K562 (cell line): ENCODE results near the gene AGPAT1. TPM values are rescaled to one million over a fixed set of nuclear protein-coding genes. Genes with fewer than 3 reads are reported as not detected.

ENCODE experiments used
- CSDE1 ChIP-seq, 2 experiments: fragments of 450-650 bp; IDR thresholded peaks; 2 replicates each; pipeline ENCODE4 v1.6.1; 2016; ENCODE audit warnings: mild to moderate bottlenecking in 1 of 2
- CTBP1 ChIP-seq: fragments of 450-650 bp; IDR thresholded peaks from 2 replicates; pipeline ENCODE4 v1.6.1; 2016; ENCODE audit warnings: borderline replicate concordance
- KAT8 ChIP-seq: fragments of 450-650 bp; IDR thresholded peaks from 2 replicates; pipeline ENCODE4 v1.6.1; 2016; ENCODE audit warnings: low read depth, mild to moderate bottlenecking
- NELFE ChIP-seq: IDR thresholded peaks from 2 replicates; pipeline ENCODE4 v1.6.1; 2011; ENCODE audit warnings: mild to moderate bottlenecking; ENCODE audit not compliant: insufficient read depth, insufficient read length
- POLR2G ChIP-seq: fragments of 200-400 bp; formaldehyde crosslinking; IDR thresholded peaks from 2 replicates; pipeline ENCODE4 v1.6.1; 2017; ENCODE audit warnings: low read depth, mild to moderate bottlenecking, antibody characterized with exemption, low read length, moderate library complexity
- POLR2H ChIP-seq: IDR thresholded peaks from 2 replicates; pipeline ENCODE4 v1.6.1; 2016; ENCODE audit warnings: missing genetic modification characterization, low read depth, mild to moderate bottlenecking, control low read depth, missing compliant biosample characterization, moderate library complexity
- POU5F1 ChIP-seq: fragments of 150-350 bp; IDR thresholded peaks from 2 replicates; pipeline ENCODE4 v1.6.1; 2014; ENCODE audit warnings: borderline replicate concordance, low read length, low read depth, mild to moderate bottlenecking; ENCODE audit not compliant: partially characterized antibody
- SIRT6 ChIP-seq: IDR thresholded peaks from one replicate; pipeline ENCODE4 v1.6.1; 2012; ENCODE audit warnings: low read depth, mild to moderate bottlenecking, control low read depth, inconsistent platforms, low read length, moderate library complexity
- SRSF7 ChIP-seq: fragments of 200-400 bp; formaldehyde crosslinking; optimal IDR thresholded peaks from 2 replicates; pipeline ENCODE3; 2017; ENCODE audit warnings: mild to moderate bottlenecking, low read depth, low read length
- TOE1 ChIP-seq, 2 experiments: fragments of 450-650 bp in 1 of 2; sonication (generic) in 1 of 2; formaldehyde crosslinking in 1 of 2; IDR thresholded peaks; 2 replicates each; pipeline versions ENCODE4 v1.7.1 to v1.8.0; 2016 to 2022; ENCODE audit warnings: borderline replicate concordance in 2 of 2, mild to moderate bottlenecking in 2 of 2, antibody characterized with exemption in 1 of 2, inconsistent platforms in 1 of 2, low read depth in 1 of 2, missing genetic modification reagents in 1 of 2, moderate library complexity in 1 of 2
- ZEB2 ChIP-seq: fragments of 450-650 bp; IDR thresholded peaks from 2 replicates; pipeline ENCODE4 v1.6.1; 2016
- ZNF175 ChIP-seq: fragments of 200-800 bp; sonication (Bioruptor generic); IDR thresholded peaks from 2 replicates; pipeline ENCODE4 v1.6.1; 2016; ENCODE audit warnings: low read depth, mild to moderate bottlenecking, missing genetic modification characterization, missing compliant biosample characterization
- ZNF436 ChIP-seq: fragments of 250-450, 450-650 bp; sonication (Bioruptor Pico); formaldehyde crosslinking; IDR thresholded peaks from 2 replicates; pipeline ENCODE4 v1.7.0; 2020; ENCODE audit warnings: mild to moderate bottlenecking
- ZNF695 ChIP-seq: fragments of 450-650 bp; formaldehyde crosslinking; IDR thresholded peaks from 2 replicates; pipeline ENCODE4 v1.4.0; 2020; ENCODE audit warnings: mild to moderate bottlenecking, moderate library complexity
- polyA plus RNA-seq, 8 experiments: library from polyadenylated mRNA; depleted of rRNA in 4 of 8; stranded (reverse) in 5 of 8; unstranded in 3 of 8; fragments of >200 nt; fragmentation: Nextera tagmentation in 2 of 8; fragmentation: Illumina TruSeq in 1 of 8; extraction: Ambion mirVana in 2 of 8; extraction: Trizol in 1 of 8; gene quantifications; 2 replicates each; pipeline versions ENCODE4 v1.2.1 to v1.2.3, GENCODE V29; 2011 to 2014; ENCODE audit warnings: inconsistent platforms in 1 of 8, missing spikeins in 1 of 8
- total RNA-seq, 7 experiments: library from RNA; depleted of rRNA in 6 of 7; stranded (reverse); fragments of >200 nt in 6 of 7; fragmentation: Illumina TruSeq in 2 of 7; extraction: Trizol in 2 of 7; gene quantifications; 2 replicates each; pipeline versions ENCODE4 v1.2.1 to v1.2.3, GENCODE V29; 2011 to 2021; ENCODE audit warnings: low replicate concordance in 1 of 7
- TF ChIP-seq, protein P1 (sequence below): fragments of 250-450 bp; sonication (Bioruptor Pico); IDR thresholded peaks from 2 replicates; pipeline ENCODE4 v1.5.0; 2021; ENCODE audit warnings: mild to moderate bottlenecking, borderline replicate concordance
- TF ChIP-seq, protein P2 (sequence below): fragments of 450-650 bp; IDR thresholded peaks from 2 replicates; pipeline ENCODE4 v1.6.1; 2016; ENCODE audit warnings: missing biosample characterization, missing genetic modification characterization
- TF ChIP-seq, protein P3 (sequence below): fragments of 250-450 bp; sonication (Bioruptor Pico); IDR thresholded peaks from 2 replicates; pipeline ENCODE4 v1.4.0; 2020; ENCODE audit warnings: mild to moderate bottlenecking, moderate library complexity
- TF ChIP-seq, protein P4 (sequence below): fragments of 450-650 bp; formaldehyde crosslinking; IDR thresholded peaks from 2 replicates; pipeline ENCODE4 v1.4.0; 2022; ENCODE audit warnings: missing genetic modification characterization

AGPAT1 gene
- total and polyA plus RNA-seq, 9 of the 15 experiments (the other 6 are each of a cell fraction or from before 2014, with no cell fraction given) = 37.9 to 176 (median 69.4) TPM

DNA sequence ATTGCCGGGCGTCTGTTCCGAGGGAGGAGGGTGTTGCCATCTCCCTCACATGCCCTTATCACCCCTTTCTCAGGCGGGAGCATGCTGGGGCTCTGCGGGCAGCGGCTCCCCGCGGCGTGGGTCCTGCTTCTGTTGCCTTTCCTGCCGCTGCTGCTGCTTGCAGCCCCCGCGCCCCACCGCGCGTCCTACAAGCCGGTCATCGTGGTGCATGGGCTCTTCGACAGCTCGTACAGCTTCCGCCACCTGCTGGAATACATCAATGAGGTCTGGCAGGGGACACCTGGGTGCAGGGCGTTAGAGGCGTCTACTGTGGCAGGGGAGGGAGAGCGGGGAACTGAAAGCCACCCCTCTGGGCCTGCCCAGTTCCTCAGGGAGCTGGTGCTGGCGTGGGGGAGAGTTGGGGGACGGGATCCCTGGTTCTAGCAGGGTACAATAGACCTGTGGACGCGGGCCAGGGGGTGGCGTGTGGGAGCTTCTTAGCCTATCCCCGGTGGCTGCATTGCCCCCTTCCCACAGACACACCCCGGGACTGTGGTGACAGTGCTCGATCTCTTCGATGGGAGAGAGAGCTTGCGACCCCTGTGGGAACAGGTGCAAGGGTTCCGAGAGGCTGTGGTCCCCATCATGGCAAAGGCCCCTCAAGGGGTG is 21.2 kb downstream of the AGPAT1 start (continued):
- TF ChIP-seq, protein P1, sequence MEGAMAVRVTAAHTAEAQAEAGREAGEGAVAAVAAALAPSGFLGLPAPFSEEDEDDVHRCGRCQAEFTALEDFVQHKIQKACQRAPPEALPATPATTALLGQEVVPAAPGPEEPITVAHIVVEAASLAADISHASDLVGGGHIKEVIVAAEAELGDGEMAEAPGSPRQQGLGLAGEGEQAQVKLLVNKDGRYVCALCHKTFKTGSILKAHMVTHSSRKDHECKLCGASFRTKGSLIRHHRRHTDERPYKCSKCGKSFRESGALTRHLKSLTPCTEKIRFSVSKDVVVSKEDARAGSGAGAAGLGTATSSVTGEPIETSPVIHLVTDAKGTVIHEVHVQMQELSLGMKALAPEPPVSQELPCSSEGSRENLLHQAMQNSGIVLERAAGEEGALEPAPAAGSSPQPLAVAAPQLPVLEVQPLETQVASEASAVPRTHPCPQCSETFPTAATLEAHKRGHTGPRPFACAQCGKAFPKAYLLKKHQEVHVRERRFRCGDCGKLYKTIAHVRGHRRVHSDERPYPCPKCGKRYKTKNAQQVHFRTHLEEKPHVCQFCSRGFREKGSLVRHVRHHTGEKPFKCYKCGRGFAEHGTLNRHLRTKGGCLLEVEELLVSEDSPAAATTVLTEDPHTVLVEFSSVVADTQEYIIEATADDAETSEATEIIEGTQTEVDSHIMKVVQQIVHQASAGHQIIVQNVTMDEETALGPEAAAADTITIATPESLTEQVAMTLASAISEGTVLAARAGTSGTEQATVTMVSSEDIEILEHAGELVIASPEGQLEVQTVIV (CRISPR knock-in tag) = no peak
- TF ChIP-seq POU5F1 (no peak), ZNF175 (CRISPR knock-in tag) (0 out of 2 replicates have a peak, but pooled peaks have one; percentile 26), POLR2G (peak; percentile 85), NELFE (no peak), SRSF7 (no peak), KAT8 (no peak), ZNF436 (no peak), CSDE1 (IDR thresholded peaks at IDR 0.05) (no peak), TOE1 (IDR thresholded peaks at IDR 0.05; ENCODE audit: borderline replicate concordance) (no peak; the same call in 1 of the 2 replicates), TOE1 (CRISPR knock-in tag; IDR thresholded peaks at IDR 0.05; ENCODE audit: borderline replicate concordance, low read depth) (no peak), ZNF695 (CRISPR knock-in tag) (no peak), POLR2H (tag) (no peak), SIRT6 (no peak), ZEB2 (no peak; the same call in 1 of the 2 replicates), CTBP1 (peak; percentile 84)
- TF ChIP-seq, protein P2, sequence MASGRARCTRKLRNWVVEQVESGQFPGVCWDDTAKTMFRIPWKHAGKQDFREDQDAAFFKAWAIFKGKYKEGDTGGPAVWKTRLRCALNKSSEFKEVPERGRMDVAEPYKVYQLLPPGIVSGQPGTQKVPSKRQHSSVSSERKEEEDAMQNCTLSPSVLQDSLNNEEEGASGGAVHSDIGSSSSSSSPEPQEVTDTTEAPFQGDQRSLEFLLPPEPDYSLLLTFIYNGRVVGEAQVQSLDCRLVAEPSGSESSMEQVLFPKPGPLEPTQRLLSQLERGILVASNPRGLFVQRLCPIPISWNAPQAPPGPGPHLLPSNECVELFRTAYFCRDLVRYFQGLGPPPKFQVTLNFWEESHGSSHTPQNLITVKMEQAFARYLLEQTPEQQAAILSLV (tag) = no peak
- TF ChIP-seq, protein P3, sequence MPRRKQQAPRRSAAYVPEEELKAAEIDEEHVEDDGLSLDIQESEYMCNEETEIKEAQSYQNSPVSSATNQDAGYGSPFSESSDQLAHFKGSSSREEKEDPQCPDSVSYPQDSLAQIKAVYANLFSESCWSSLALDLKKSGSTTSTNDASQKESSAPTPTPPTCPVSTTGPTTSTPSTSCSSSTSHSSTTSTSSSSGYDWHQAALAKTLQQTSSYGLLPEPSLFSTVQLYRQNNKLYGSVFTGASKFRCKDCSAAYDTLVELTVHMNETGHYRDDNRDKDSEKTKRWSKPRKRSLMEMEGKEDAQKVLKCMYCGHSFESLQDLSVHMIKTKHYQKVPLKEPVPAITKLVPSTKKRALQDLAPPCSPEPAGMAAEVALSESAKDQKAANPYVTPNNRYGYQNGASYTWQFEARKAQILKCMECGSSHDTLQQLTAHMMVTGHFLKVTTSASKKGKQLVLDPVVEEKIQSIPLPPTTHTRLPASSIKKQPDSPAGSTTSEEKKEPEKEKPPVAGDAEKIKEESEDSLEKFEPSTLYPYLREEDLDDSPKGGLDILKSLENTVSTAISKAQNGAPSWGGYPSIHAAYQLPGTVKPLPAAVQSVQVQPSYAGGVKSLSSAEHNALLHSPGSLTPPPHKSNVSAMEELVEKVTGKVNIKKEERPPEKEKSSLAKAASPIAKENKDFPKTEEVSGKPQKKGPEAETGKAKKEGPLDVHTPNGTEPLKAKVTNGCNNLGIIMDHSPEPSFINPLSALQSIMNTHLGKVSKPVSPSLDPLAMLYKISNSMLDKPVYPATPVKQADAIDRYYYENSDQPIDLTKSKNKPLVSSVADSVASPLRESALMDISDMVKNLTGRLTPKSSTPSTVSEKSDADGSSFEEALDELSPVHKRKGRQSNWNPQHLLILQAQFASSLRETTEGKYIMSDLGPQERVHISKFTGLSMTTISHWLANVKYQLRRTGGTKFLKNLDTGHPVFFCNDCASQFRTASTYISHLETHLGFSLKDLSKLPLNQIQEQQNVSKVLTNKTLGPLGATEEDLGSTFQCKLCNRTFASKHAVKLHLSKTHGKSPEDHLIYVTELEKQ = no peak
- TF ChIP-seq, protein P4, sequence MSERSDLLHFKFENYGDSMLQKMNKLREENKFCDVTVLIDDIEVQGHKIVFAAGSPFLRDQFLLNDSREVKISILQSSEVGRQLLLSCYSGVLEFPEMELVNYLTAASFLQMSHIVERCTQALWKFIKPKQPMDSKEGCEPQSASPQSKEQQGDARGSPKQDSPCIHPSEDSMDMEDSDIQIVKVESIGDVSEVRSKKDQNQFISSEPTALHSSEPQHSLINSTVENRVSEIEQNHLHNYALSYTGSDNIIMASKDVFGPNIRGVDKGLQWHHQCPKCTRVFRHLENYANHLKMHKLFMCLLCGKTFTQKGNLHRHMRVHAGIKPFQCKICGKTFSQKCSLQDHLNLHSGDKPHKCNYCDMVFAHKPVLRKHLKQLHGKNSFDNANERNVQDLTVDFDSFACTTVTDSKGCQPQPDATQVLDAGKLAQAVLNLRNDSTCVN = no peak
